NCI-H82 treated with DMSO at 0.1 percent for 48 hours (cell line): ENCODE data around the gene NOC2L.
"Not testable (repeated sequence)": the region's sequence is repeated elsewhere in the genome, so short reads cannot be mapped to it uniquely, and the experiment has no call there.

Source experiments
- DNase-seq: peaks from one replicate; lab custom pipeline; 2025; ENCODE audit not compliant: unreplicated experiment; lab: John Stamatoyannopoulos, UW

Gene NOC2L

GRCh38 chr1:962381-963300, 3.6 kb upstream of the NOC2L start:
- no peak for DNase-seq

DNA sequence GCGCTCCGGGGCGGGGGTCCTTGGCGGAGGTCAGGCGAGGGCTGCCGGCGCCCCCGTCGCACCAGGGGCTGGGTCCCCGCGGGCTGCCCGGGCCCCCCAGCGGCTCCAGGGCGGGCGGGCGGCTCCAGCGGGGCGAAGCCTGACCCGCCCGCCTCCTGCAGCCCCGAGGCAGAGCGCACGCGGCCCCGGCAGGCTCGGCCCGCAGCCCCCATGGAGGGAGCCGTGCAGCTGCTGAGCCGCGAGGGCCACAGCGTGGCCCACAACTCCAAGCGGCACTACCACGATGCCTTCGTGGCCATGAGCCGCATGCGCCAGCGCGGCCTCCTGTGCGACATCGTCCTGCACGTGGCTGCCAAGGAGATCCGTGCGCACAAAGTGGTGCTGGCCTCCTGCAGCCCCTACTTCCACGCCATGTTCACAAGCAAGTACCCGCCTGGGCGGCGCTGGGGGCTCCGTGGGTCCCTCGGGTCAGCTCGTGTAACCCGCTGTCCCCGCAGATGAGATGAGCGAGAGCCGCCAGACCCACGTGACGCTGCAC, 2.1 kb upstream of the NOC2L start:
- no peak for DNase-seq

GRCh38 chr1:960363-961131, 1.5 kb upstream of the NOC2L start, which contains the start of gene KLHL17:
KLHL17 (plus strand) TSS chr1:960584; CDS start chr1:960694, 110 bp downstream.
- DNase-seq: peak; percentile 23

- DNase-seq: no peak
Measured at GRCh38 chr1:959731-960362, 791 bp upstream of the NOC2L start.

- no peak for DNase-seq
Measured at GRCh38 chr1:956636-957035, 2.4 kb downstream of the NOC2L start.

DNA sequence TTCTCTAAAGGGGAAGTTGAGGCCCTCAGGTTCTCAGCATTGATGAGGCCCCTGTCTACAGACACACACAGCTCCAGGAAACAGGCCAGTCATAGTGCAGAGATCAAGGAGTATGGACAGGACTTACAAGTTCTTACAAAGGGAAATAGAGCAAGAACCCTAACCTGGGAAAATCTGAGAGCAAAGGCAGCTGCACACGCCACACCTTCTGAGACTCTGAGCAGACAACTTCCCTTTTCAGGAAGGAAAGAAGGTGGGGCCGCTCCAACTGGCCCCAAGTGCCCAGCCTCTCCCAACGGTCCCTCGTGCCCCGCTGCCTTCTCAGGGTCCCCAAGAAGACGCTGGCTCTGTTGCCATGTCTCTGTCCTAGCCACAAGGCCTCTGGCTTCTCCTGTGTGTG, 3.6 kb downstream of the NOC2L start:
- no peak for DNase-seq

GRCh38 chr1:954927-955326, 4.1 kb downstream of the NOC2L start:
- no peak for DNase-seq

- no peak for DNase-seq
Measured at GRCh38 chr1:953524-954320, 5.3 kb downstream of the NOC2L start.

GRCh38 chr1:952603-953002, 6.5 kb downstream of the NOC2L start:
- DNase-seq: no peak

DNA sequence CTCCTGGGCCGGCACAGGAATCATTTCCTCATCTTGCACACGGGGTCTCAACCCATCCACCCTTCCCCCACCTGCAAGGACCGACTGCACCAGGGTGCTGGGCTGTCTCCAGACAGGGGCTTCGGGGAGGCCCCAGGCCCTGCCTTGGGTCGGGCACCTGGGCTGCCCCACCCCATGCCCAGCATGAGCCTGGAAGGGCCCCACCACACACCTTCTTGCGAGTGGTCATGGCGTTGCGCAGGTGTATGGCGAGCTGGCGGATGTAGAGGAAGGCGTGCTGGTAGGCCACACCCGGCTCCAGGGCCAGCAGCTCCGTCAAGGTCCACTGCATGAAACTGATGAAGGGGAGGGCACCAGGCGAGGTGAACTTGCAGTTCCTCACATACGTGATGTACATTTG, 6.9 kb downstream of the NOC2L start:
- DNase-seq: no peak

GRCh38 chr1:951364-951763, 7.7 kb downstream of the NOC2L start:
- no peak for DNase-seq

DNA sequence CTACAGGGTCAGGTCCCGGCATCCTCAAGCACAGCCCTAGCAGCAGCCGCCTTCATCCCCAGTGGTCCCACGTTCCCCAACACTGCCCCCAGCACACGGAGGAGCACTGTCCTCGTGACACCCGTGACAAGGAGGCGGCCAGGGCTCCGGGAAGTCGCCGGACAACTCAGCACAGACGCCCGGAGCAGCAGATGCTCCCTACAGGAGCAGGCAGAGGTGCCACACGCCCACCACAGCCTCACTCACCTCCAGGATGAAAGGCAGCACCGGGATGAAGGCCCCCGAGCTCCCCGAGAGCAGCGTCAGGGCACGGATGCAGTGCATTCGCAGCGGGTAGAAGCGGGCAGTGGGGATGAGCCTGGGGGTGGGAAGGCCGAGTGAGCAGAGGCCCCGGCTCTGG, 8.2 kb downstream of the NOC2L start:
- no peak for DNase-seq

GRCh38 chr1:950268-950667, 8.8 kb downstream of the NOC2L start:
- no peak for DNase-seq

DNA sequence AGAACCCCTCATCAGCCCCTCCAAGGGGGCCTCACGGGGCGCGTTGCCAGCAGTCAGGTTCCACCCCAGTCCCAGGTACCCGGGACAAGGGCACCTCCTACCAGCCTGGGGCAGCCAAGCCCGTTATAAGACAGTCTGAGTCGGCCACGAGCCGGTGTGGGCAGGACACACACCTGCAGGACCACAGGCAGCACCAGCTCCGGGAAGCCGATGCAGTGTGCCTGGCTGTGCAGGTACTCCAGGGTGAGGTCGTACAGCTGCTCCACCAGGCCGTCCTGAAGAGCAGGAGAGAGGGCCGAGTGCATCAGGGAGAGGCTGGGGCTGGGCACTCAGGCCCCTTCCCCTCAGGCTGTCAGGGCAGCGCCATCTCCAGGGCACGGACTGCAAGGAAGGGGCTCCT, 11.1 kb downstream of the NOC2L start:
- no peak for DNase-seq

DNA sequence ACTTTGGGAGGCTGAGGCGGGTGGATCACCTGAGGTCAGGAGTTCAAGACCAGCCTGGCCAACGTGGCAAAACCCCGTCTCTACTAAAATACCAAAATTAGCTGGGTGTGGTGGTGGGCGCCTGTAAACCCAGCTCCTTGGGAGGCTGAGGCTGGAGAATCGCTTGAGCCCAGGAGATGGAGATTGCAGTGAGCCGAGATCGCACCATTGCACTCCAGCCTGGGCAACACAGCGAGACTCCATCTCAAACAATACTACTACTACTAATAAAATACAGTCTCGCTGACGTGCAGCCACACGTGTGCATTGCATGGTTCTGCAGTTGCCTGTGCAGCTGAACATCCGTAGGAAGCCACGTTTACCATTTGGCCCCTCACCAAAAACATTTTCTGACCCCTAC, 12.2 kb downstream of the NOC2L start:
- not testable (repeated sequence) for DNase-seq

GRCh38 chr1:945688-946556, 13.1 kb downstream of the NOC2L start:
- DNase-seq: no peak

- peak; percentile 97 for DNase-seq
Measured at GRCh38 chr1:944341-945325, 14.4 kb downstream of the NOC2L start.

DNA sequence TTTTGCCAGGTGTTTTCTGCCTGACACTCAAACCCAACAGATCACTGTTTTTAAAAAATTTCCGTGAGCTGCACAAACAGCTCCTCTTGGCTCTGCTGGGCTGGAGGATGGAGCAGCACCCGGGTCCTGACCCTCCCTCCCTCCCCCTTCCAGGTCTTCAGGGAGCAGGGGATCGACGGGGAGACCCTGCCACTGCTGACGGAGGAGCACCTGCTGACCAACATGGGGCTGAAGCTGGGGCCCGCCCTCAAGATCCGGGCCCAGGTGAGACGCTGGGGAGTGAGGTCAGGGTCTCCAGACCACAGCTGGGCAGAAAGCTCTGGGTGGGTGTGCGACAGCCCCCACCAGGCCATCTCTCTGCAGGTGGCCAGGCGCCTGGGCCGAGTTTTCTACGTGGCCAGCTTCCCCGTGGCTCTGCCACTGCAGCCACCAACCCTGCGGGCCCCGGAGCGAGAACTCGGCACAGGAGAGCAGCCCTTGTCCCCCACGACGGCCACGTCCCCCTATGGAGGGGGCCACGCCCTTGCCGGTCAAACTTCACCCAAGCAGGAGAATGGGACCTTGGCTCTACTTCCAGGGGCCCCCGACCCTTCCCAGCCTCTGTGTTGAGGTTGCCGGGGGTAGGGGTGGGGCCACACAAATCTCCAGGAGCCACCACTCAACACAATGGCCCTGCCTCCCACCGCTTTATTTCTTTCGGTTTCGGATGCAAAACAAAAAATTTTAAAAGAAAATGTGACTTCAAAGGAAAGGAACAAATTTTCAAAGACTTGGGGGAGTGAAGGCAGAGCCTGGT, 15.3 kb downstream of the NOC2L start:
- no peak for DNase-seq
